Neural progenitor cell (in vitro differentiated cells): Measurements from ENCODE around the gene CRYGN. TPM values are rescaled to one million over a fixed set of nuclear protein-coding genes. Genes with fewer than 3 reads are reported as not detected.

Experiments used
- DNase-seq: peaks from one replicate; pipeline ENCODE4 v3.0.0-alpha.2; 2016; ENCODE audit warnings: low spot score
- H2AFZ ChIP-seq: fragments of 200-600 bp; sonication (generic); replicated peaks from 2 replicates; pipeline ENCODE4 v1.6.1; 2016; ENCODE audit warnings: antibody characterized with exemption
- H3F3A ChIP-seq: fragments of 200-600 bp; sonication (generic); 2 replicates; pipeline ENCODE4 v1.6.1; 2016; ENCODE audit warnings: antibody characterized with exemption, low read depth
- H3K27ac ChIP-seq: fragments of 200-600 bp; sonication (generic); 2 replicates; pipeline ENCODE4 v1.5.1; 2016; ENCODE audit warnings: mild to moderate bottlenecking
- H3K27me3 ChIP-seq: fragments of 200-600 bp; sonication (generic); 2 replicates; pipeline ENCODE4 v1.6.1; 2016; ENCODE audit warnings: mild to moderate bottlenecking, moderate library complexity
- H3K36me3 ChIP-seq: fragments of 200-600 bp; sonication (generic); 2 replicates; pipeline ENCODE4 v1.5.1; 2016
- H3K4me1 ChIP-seq: fragments of 200-600 bp; sonication (generic); 2 replicates; pipeline ENCODE4 v1.6.1; 2016; ENCODE audit warnings: mixed run types
- H3K4me2 ChIP-seq: fragments of 200-600 bp; sonication (generic); 2 replicates; pipeline ENCODE4 v1.6.1; 2016
- H3K4me3 ChIP-seq: fragments of 200-600 bp; sonication (generic); 2 replicates; pipeline ENCODE4 v1.5.1; 2016
- H3K79me2 ChIP-seq: fragments of 200-600 bp; sonication (generic); 2 replicates; pipeline ENCODE4 v1.6.1; 2016; ENCODE audit warnings: low read depth
- H3K9ac ChIP-seq: fragments of 200-600 bp; sonication (generic); 2 replicates; pipeline ENCODE4 v1.6.1; 2016
- H3K9me3 ChIP-seq: fragments of 200-600 bp; sonication (generic); 2 replicates; pipeline ENCODE4 v1.5.1; 2016; ENCODE audit warnings: low read depth
- H4K20me1 ChIP-seq: fragments of 200-600 bp; sonication (generic); 2 replicates; pipeline ENCODE4 v1.6.1; 2016; ENCODE audit warnings: low read depth
- H3K27ac Mint-ChIP-seq: 3 replicates; pipeline ENCODE4 v1.8.0; 2021; ENCODE audit warnings: mixed read lengths
- H3K27me3 Mint-ChIP-seq: 2 replicates; pipeline ENCODE4 v1.8.0; 2022; ENCODE audit warnings: low read depth, mild to moderate bottlenecking, inconsistent platforms, moderate library complexity, mixed read lengths; ENCODE audit not compliant: insufficient read depth
- H3K36me3 Mint-ChIP-seq: 3 replicates; pipeline ENCODE4 v1.8.0; 2021; ENCODE audit warnings: mixed read lengths
- H3K4me1 Mint-ChIP-seq: 3 replicates; pipeline ENCODE4 v1.8.0; 2021; ENCODE audit warnings: mixed read lengths
- H3K4me3 Mint-ChIP-seq: 3 replicates; pipeline ENCODE4 v1.8.0; 2021; ENCODE audit warnings: mild to moderate bottlenecking, moderate library complexity, mixed read lengths
- H3K9me3 Mint-ChIP-seq: 3 replicates; pipeline ENCODE4 v1.8.0; 2020; ENCODE audit warnings: mixed read lengths
- CTCF ChIP-seq: fragments of 200-600 bp; sonication (generic); IDR thresholded peaks from 2 replicates; pipeline ENCODE4 v1.5.1; 2017; ENCODE audit warnings: antibody characterized with exemption, mild to moderate bottlenecking
- EZH2 ChIP-seq: fragments of 200-600 bp; sonication (generic); IDR thresholded peaks from 2 replicates; pipeline ENCODE4 v1.6.1; 2017; ENCODE audit warnings: antibody characterized with exemption, mild to moderate bottlenecking, moderate library complexity
- EZH2phosphoT487 ChIP-seq: fragments of 200-600 bp; sonication (generic); IDR thresholded peaks from 2 replicates; pipeline ENCODE4 v1.6.1; 2017; ENCODE audit warnings: antibody characterized with exemption
- total RNA-seq: library from RNA; depleted of rRNA; stranded (reverse); fragments of >200 nt; gene quantifications from 2 replicates; pipeline ENCODE4 v1.2.3, GENCODE V29; 2015; ENCODE audit warnings: low replicate concordance

The CRYGN gene
- total RNA-seq, 1 donor from 2014 or later = not detected

GRCh38 chr7:151406886-151407583 lies 32.9 kb downstream of the CRYGN start:
- H3K9ac ChIP-seq = no peak overlapping the region
- Mint-ChIP-seq H3K4me3 (peak overlapping the region; percentile 48), H3K27me3 (peaks cover 22% of the 10 kb centered on the region), H3K4me1 (peaks cover 16% of the 10 kb centered on the region), H3K9me3 (no peaks in the 10 kb centered on the region), H3K36me3 (peaks cover 7% of the 10 kb centered on the region), H3K27ac (no peak overlapping the region)
- H3K9me3 ChIP-seq = no peaks in the 10 kb centered on the region
- no peak overlapping the region for H2AFZ ChIP-seq
- no peaks in the 10 kb centered on the region for H3K36me3 ChIP-seq
- no peak overlapping the region for H3K4me3 ChIP-seq
- peaks cover 45% of the 10 kb centered on the region for H3K27me3 ChIP-seq
- no peak overlapping the region for H3K27ac ChIP-seq
- H4K20me1 ChIP-seq = peaks cover 15% of the 10 kb centered on the region
- peaks cover 16% of the 10 kb centered on the region for H3K4me1 ChIP-seq
- TF ChIP-seq EZH2 = no peak
- TF ChIP-seq EZH2phosphoT487 = no peak
- no peak for TF ChIP-seq CTCF
- peaks cover 16% of the 10 kb centered on the region for H3F3A ChIP-seq
- H3K4me2 ChIP-seq = no peak overlapping the region
- H3K79me2 ChIP-seq = no peaks in the 10 kb centered on the region
- no peak for DNase-seq

- no peak overlapping the region for H3K4me3 Mint-ChIP-seq
- no peak for TF ChIP-seq EZH2phosphoT487
- TF ChIP-seq CTCF = no peak
- no peak for TF ChIP-seq EZH2
- peaks cover 7% of the 10 kb centered on the region for H3K36me3 Mint-ChIP-seq
- Histone ChIP-seq H3K27me3 (peaks cover 38% of the 10 kb centered on the region), H3K4me2 (no peak overlapping the region), H3K9ac (no peak overlapping the region), H3F3A (peaks cover 16% of the 10 kb centered on the region), H4K20me1 (peaks cover 15% of the 10 kb centered on the region), H3K27ac (no peak overlapping the region), H3K9me3 (no peaks in the 10 kb centered on the region), H3K4me1 (peaks cover 14% of the 10 kb centered on the region), H3K36me3 (no peaks in the 10 kb centered on the region), H3K4me3 (no peak overlapping the region), H3K79me2 (no peaks in the 10 kb centered on the region), H2AFZ (no peak overlapping the region)
- H3K9me3 Mint-ChIP-seq = no peaks in the 10 kb centered on the region
- H3K4me1 Mint-ChIP-seq = peaks cover 19% of the 10 kb centered on the region
- H3K27ac Mint-ChIP-seq = no peak overlapping the region
- H3K27me3 Mint-ChIP-seq = peaks cover 22% of the 10 kb centered on the region
- no peak for DNase-seq
These were observed 33.7 kb downstream of the CRYGN start for GRCh38 chr7:151406051-151406875.

GRCh38 chr7:151405588-151405987 lies 34.4 kb downstream of the CRYGN start:
- Histone ChIP-seq H3K79me2 (no peaks in the 10 kb centered on the region), H3F3A (peaks cover 16% of the 10 kb centered on the region), H3K27ac (no peak overlapping the region), H3K9ac (no peak overlapping the region), H3K4me2 (no peak overlapping the region), H3K27me3 (peaks cover 31% of the 10 kb centered on the region), H2AFZ (no peak overlapping the region), H4K20me1 (peaks cover 15% of the 10 kb centered on the region), H3K4me3 (no peak overlapping the region), H3K9me3 (no peaks in the 10 kb centered on the region), H3K4me1 (peaks cover 14% of the 10 kb centered on the region), H3K36me3 (no peaks in the 10 kb centered on the region)
- Mint-ChIP-seq H3K27me3 (peaks cover 20% of the 10 kb centered on the region), H3K27ac (no peak overlapping the region), H3K4me1 (peaks cover 20% of the 10 kb centered on the region), H3K36me3 (peaks cover 7% of the 10 kb centered on the region), H3K4me3 (no peak overlapping the region), H3K9me3 (no peaks in the 10 kb centered on the region)
- DNase-seq = no peak
- no peak for TF ChIP-seq CTCF
- TF ChIP-seq EZH2 = no peak
- TF ChIP-seq EZH2phosphoT487 = no peak
